ENCODE results near the gene SMYD3. TPM values are rescaled to one million over a fixed set of nuclear protein-coding genes. Genes with fewer than 3 reads are reported as not detected.

The SMYD3 gene
- total and polyA plus RNA-seq, 4 donors = 10.5 to 40.1 (median 32.5) TPM

GRCh38 chr1:245788886-245789285 lies 718.2 kb downstream of the SMYD3 start:
- WGBS, 2 donors = 96 to 97% methylated on average over 10 of the region's 10 CpGs

GRCh38 chr1:245788269-245788668 lies 718.8 kb downstream of the SMYD3 start:
- no peaks in the 10 kb centered on the region for H3K27me3 ChIP-seq (ENCODE audit: control insufficient read depth in 3 of 3, insufficient read depth in 3 of 3, low read length in 2 of 3)
- 85 to 87% methylated on average over 3 of the region's 3 CpGs for WGBS, 2 donors
- no peak overlapping the region for H3K27ac ChIP-seq (ENCODE audit: low read depth in 1 of 2, low read length in 1 of 2)
- ATAC-seq (ENCODE audit: insufficient read depth, low FRiP score) (no peak), DNase-seq (no peak)
- H3K9ac ChIP-seq (ENCODE audit: insufficient read depth in 1 of 2, low read length in 2 of 2) = no peak overlapping the region
- H3K36me3 ChIP-seq (ENCODE audit: control insufficient read depth in 4 of 4, insufficient read depth in 4 of 4, low read length in 4 of 4) = no peaks in the 10 kb centered on the region
- H3K4me1 ChIP-seq (ENCODE audit: control insufficient read depth in 5 of 5, insufficient read depth in 5 of 5, low read length in 5 of 5) = peaks cover 0 to 8% (median 2%) of the 10 kb centered on the region in 5 donors
- no peak overlapping the region for H3K4me3 ChIP-seq
- TF ChIP-seq CTCF (IDR thresholded peaks at IDR 0.05; ENCODE audit: control extremely low read depth, extremely low read depth) = no peak
- H3K9me3 ChIP-seq (ENCODE audit: control insufficient read depth in 4 of 4, insufficient read depth in 3 of 4, low read length in 3 of 4) = no peaks in the 10 kb centered on the region

More at GRCh38 chr1:245788886-245789285, 718.2 kb downstream of the SMYD3 start:
- Histone ChIP-seq H3K27me3 (ENCODE audit: control insufficient read depth in 3 of 3, insufficient read depth in 3 of 3, low read length in 2 of 3) (no peaks in the 10 kb centered on the region), H3K4me1 (ENCODE audit: control insufficient read depth in 5 of 5, insufficient read depth in 5 of 5, low read length in 5 of 5) (peaks cover 0 to 8% (median 2%) of the 10 kb centered on the region in 5 donors), H3K36me3 (ENCODE audit: control insufficient read depth in 4 of 4, insufficient read depth in 4 of 4, low read length in 4 of 4) (no peaks in the 10 kb centered on the region), H3K4me3 (no peak overlapping the region), H3K9me3 (ENCODE audit: control insufficient read depth in 4 of 4, insufficient read depth in 3 of 4, low read length in 3 of 4) (no peaks in the 10 kb centered on the region), H3K27ac (ENCODE audit: low read depth in 1 of 2, low read length in 1 of 2) (no peak overlapping the region), H3K9ac (ENCODE audit: insufficient read depth in 1 of 2, low read length in 2 of 2) (no peak overlapping the region)
- no peak for TF ChIP-seq CTCF (IDR thresholded peaks at IDR 0.05; ENCODE audit: control extremely low read depth, extremely low read depth)
- DNase-seq (no peak), ATAC-seq (ENCODE audit: insufficient read depth, low FRiP score) (no peak)

GRCh38 chr1:245786948-245787347 lies 720.1 kb downstream of the SMYD3 start:
- no peak for ATAC-seq (ENCODE audit: insufficient read depth, low FRiP score)

More at GRCh38 chr1:245786948-245787347, 720.1 kb downstream of the SMYD3 start:
- Histone ChIP-seq H3K9me3 (ENCODE audit: control insufficient read depth in 4 of 4, insufficient read depth in 3 of 4, low read length in 3 of 4) (no peaks in the 10 kb centered on the region), H3K36me3 (ENCODE audit: control insufficient read depth in 4 of 4, insufficient read depth in 4 of 4, low read length in 4 of 4) (no peaks in the 10 kb centered on the region), H3K4me1 (ENCODE audit: control insufficient read depth in 5 of 5, insufficient read depth in 5 of 5, low read length in 5 of 5) (peaks cover 0 to 8% (median 2%) of the 10 kb centered on the region in 5 donors), H3K9ac (ENCODE audit: insufficient read depth in 1 of 2, low read length in 2 of 2) (no peak overlapping the region), H3K27ac (ENCODE audit: low read depth in 1 of 2, low read length in 1 of 2) (no peak overlapping the region), H3K4me3 (no peak overlapping the region), H3K27me3 (ENCODE audit: control insufficient read depth in 3 of 3, insufficient read depth in 3 of 3, low read length in 2 of 3) (no peaks in the 10 kb centered on the region)
- 86 to 96% methylated on average over 5 of the region's 5 CpGs for WGBS, 2 donors
- TF ChIP-seq CTCF (IDR thresholded peaks at IDR 0.05; ENCODE audit: control extremely low read depth, extremely low read depth) = no peak
- DNase-seq = no peak
